ENCODE results near the gene ODAD2.

Gene ODAD2

DNA sequence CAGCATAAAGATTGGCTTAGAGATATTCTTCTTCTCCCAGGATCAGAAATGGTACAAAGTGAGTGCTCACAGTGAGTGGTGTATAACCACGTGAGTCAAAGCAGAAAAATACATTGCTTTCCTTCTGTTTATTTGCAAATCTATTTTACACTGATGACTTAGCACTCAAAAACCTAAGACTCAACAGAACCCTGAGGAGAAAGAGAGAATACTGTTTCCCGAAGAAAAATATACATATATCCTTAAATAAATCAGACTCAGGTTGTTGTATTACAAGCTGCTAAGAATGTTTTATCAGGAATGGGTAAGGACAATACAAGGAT, 48.7 kb downstream of the ODAD2 start:
- H3K4me3 ChIP-seq (ENCODE audit: low read depth, low read length) = 0 out of 2 replicates have a peak overlapping the region, but pooled peaks have one; percentile 11
- TF ChIP-seq, protein P1, sequence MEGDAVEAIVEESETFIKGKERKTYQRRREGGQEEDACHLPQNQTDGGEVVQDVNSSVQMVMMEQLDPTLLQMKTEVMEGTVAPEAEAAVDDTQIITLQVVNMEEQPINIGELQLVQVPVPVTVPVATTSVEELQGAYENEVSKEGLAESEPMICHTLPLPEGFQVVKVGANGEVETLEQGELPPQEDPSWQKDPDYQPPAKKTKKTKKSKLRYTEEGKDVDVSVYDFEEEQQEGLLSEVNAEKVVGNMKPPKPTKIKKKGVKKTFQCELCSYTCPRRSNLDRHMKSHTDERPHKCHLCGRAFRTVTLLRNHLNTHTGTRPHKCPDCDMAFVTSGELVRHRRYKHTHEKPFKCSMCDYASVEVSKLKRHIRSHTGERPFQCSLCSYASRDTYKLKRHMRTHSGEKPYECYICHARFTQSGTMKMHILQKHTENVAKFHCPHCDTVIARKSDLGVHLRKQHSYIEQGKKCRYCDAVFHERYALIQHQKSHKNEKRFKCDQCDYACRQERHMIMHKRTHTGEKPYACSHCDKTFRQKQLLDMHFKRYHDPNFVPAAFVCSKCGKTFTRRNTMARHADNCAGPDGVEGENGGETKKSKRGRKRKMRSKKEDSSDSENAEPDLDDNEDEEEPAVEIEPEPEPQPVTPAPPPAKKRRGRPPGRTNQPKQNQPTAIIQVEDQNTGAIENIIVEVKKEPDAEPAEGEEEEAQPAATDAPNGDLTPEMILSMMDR (IDR thresholded peaks at IDR 0.05; ENCODE audit: low read depth, low read length) = no peak

DNA sequence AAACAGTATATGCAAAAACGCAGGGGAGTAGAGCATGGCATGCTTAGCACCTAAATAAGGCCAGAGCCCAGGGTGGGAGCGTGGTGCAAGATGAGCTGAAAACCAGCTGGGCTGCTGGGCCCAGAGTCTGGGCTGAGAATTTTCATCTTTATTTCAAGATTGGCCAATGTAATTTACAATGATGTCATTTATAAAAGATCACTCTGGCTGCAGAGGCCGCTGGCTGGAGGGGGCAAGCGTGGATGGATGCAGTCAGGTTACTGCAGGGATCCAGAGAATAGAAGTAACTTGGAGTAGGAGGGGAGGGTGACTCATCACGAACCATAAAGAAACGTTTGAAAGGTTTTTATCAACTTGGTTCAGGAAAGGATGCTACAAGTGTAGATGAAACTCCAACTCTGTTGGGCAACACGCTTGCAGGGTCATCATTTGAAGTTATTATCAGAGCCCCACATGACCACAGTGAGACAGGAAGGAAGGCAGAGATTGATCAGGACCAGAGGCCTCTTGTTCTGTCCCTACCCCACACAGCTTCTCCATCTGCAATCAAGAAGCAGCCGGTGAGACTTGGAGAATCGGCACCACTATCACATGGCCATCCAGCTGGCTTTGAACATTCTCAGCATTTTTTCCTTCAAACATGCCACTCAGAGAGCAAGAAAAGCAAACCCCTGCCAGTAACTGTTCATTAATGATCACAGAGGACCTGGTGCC, 49.2 kb downstream of the ODAD2 start:
- 0 out of 2 replicates have a peak overlapping the region, but pooled peaks have one; percentile 11 for H3K4me3 ChIP-seq (ENCODE audit: low read depth, low read length)

DNA sequence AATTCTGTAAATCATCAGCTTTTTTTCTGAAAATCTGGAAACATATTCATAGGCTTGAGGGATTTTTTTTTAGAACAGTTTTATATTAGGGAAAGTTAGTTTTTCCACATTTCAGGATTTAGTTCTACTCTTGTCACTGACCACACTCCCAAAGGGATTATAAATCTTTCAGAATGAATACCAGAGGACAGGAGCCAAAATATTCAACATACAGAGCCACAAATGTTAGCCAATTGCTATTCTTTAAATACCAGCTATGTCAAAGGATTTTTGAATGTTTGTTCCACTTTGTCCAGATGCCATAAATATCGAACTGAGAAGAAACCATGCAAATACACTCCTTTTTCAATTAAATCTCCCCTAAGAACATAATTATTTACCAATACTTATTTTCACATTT, 50.7 kb downstream of the ODAD2 start:
- no peak overlapping the region for H3K4me3 ChIP-seq (ENCODE audit: low read depth, low read length)
- TF ChIP-seq, protein P1 (IDR thresholded peaks at IDR 0.05; ENCODE audit: low read depth, low read length) = no peak

More for the DNA sequence above, 49.2 kb downstream of the ODAD2 start:
- TF ChIP-seq, protein P1 (IDR thresholded peaks at IDR 0.05; ENCODE audit: low read depth, low read length) = no peak

DNA sequence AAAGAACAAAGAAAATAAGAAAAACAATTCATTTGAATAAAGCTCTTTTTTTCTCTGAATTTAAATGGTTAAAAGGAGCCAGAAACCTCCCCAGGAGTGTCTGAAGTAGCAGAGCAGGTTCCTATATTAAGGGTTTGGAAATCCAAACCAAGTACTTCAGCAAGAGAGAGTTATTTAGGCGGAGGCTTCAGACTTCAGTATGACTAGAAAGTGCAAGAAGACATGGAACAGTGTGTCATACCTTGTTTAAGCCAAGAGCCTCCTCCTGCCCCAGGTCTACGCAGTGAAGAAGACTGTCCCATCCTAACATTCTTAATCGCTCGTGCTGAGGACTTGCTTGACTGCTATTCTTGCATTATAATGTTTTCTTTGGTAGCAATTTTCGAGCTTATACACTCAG, 51.3 kb downstream of the ODAD2 start:
- TF ChIP-seq, protein P1 (IDR thresholded peaks at IDR 0.05; ENCODE audit: low read depth, low read length) = no peak

DNA sequence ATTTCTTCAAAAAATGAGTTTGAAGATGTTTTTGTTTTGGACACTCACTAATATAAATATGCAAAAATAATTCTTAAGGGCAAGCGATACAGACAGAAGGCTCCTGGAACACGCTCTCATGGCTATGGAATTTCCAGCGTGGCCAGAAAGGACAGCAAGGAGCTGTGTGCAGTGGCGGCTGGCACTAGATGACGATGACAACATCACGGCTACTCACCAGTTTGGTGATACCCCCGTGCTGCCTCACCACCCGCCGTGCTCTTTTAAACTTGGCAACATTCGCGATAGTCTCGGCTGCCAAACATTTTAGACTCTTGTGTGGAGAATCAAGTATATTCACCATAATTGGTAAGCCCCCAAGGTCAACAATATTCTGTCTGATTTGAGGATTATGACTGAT, 54.9 kb downstream of the ODAD2 start:
- TF ChIP-seq, protein P1 (IDR thresholded peaks at IDR 0.05; ENCODE audit: low read depth, low read length) = no peak
- H3K4me3 ChIP-seq (ENCODE audit: low read depth, low read length) = no peak overlapping the region

More for the DNA sequence above, 51.3 kb downstream of the ODAD2 start:
- H3K4me3 ChIP-seq (ENCODE audit: low read depth, low read length) = no peak overlapping the region

DNA sequence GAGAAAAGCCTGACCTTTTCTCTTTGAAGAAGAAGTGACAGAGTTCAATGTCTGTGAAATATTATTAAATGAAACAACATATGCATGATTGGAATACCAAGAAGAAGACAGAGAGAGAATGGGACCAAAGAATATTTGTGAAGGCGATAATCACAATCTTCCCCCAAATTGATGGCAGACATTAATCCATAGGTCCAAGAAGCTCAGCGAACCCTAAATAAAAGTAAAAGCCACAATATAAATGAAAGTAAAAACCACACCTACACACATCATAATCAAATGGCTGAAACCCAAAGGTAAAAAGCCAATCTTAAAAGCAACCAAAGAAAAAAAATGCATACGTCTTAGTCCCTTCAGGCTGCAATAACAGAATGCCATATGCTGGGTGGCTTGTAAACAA, 84.0 kb downstream of the ODAD2 start:
- H3K4me3 ChIP-seq (ENCODE audit: low read depth, low read length) = no peak overlapping the region
- TF ChIP-seq, protein P1 (IDR thresholded peaks at IDR 0.05; ENCODE audit: low read depth, low read length) = no peak

DNA sequence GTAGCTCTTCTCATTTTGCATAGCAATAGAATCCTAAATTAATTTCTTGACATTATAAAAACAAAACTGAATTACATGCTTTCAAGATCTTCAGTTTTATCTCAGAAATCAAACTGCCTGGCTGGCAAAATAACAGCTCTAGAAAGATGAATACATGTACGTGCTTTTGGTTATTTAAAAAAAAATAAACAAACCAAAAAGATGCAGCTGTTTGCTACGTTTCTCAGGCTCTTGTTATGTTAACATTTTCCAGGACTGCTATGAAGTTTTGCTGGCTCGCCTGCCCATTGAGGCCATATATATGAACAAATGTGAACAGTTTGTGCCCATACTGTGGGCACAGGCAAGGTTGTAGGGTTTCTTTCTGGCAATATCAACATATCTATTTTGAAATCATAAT, 86.6 kb downstream of the ODAD2 start:
- TF ChIP-seq, protein P1 (IDR thresholded peaks at IDR 0.05; ENCODE audit: low read depth, low read length) = no peak

More for the DNA sequence above, 86.6 kb downstream of the ODAD2 start:
- H3K4me3 ChIP-seq (ENCODE audit: low read depth, low read length) = no peak overlapping the region
